ENCODE results near the gene ARID3A.

DNA sequence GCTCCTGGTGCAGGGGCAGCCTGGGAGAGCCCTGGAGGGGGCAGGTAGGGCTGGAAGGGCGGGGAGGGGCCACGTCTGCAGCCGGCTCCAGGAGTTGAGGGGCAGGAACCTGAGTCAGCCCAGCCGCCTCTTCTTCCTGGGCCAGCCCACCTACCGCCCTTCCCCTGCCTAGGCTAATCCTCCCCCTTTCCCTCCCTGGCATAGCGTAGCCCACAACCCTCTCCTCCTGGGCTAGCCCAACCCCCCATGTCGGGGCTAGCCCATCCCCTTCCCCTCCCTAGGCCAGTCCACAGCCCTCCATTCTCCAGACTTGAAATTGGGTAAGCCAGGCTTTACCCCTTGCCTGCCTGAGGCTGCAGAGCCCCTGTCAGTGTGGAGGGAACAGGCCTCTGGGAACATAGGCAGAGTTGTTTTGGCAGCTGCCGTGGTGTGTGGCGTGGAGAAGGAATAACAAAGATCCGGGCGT is 37.7 kb downstream of the ARID3A start:
- TF ChIP-seq POLR2AphosphoS5 (IDR thresholded peaks at IDR 0.05; ENCODE audit: low read depth, low read length) (no peak), POLR2A (IDR thresholded peaks at IDR 0.05; ENCODE audit: low read depth, low read length) (no peak)
